HCT116 (cell line): Measurements from ENCODE around the gene CYRIA. TPM values are rescaled to one million over a fixed set of nuclear protein-coding genes. Genes with fewer than 3 reads are reported as not detected.

ENCODE experiments used
- ATAC-seq: fragments of 200-7000 bp; cut with Tn5 transposase; 2 replicates; pipeline ENCODE4 v1.9.1; 2020; ENCODE audit warnings: mild to moderate bottlenecking, moderate library complexity
- BruUV-seq: library from RNA; stranded (reverse); fragments of 400-500 nt; replicated peaks from 2 replicates; lab custom pipeline; 2021; lab: Mats Ljungman, UMichigan
- CTCF ChIA-PET: fragments of 300-600 bp; sonication (Branson Sonifier 250); formaldehyde crosslinking; loops from one replicate; lab custom pipeline; 2021; ENCODE audit warnings: antibody characterized with exemption; lab: Charles Lee
- POLR2A ChIA-PET: fragments of 300-600, 350-600 bp; sonication (Branson Sonifier 250); formaldehyde crosslinking; loops from one replicate; lab custom pipeline; 2021; ENCODE audit warnings: antibody characterized with exemption; lab: Charles Lee
- RAD21 ChIA-PET, 2 experiments: fragments of 300-600 bp; sonication (Branson Sonifier 250); formaldehyde crosslinking; loops; one replicate each; lab custom pipeline; 2023; ENCODE audit warnings: low total read pairs in 2 of 2; ENCODE audit not compliant: uncharacterized antibody in 2 of 2, unreplicated experiment in 2 of 2, low non-redundant PET in 1 of 2; lab: Charles Lee
- DNase-seq: peaks from one replicate; pipeline ENCODE4 v3.0.0-alpha.2; 2010; ENCODE audit warnings: low read depth, low spot score
- H2AFZ ChIP-seq: fragments of 200-600 bp; shearing (Covaris generic), sonication (generic); 2 replicates; pipeline ENCODE4 v1.6.1; 2017; ENCODE audit warnings: low read depth, mixed run types, mixed read lengths, antibody characterized with exemption, low read length; ENCODE audit not compliant: poor library complexity, severe bottlenecking
- H3K27ac ChIP-seq: 2 replicates; pipeline ENCODE4 v1.5.1; 2012; ENCODE audit warnings: low read depth, low read length
- H3K27me3 ChIP-seq: fragments of 200-600 bp; sonication (generic); 2 replicates; pipeline ENCODE4 v1.6.1; 2016; ENCODE audit warnings: mixed run types, low read length, mixed read lengths; ENCODE audit not compliant: insufficient read depth
- H3K36me3 ChIP-seq, 2 experiments: fragments of 200-500 bp in 1 of 2; fragments of 200-600 bp in 1 of 2; sonication (Bioruptor generic) in 1 of 2; sonication (generic) in 1 of 2; 2 replicates each; pipeline versions ENCODE4 v1.5.1 to v1.6.1; 2014 to 2016; ENCODE audit warnings: low read length in 2 of 2, inconsistent platforms in 1 of 2, mixed read lengths in 1 of 2, mixed run types in 1 of 2; ENCODE audit not compliant: insufficient read depth in 2 of 2, control insufficient read depth in 1 of 2
- H3K4me1 ChIP-seq, 2 experiments: fragments of 200-600 bp in 1 of 2; sonication (generic) in 1 of 2; 2 replicates each; pipeline versions ENCODE4 v1.5.1 to v1.6.1; 2012 to 2017; ENCODE audit warnings: low read length in 2 of 2, inconsistent platforms in 1 of 2, mild to moderate bottlenecking in 1 of 2, mixed read lengths in 1 of 2, mixed run types in 1 of 2, moderate library complexity in 1 of 2; ENCODE audit not compliant: insufficient read depth in 2 of 2, control insufficient read depth in 1 of 2
- H3K4me2 ChIP-seq: fragments of 200-600 bp; sonication (generic); 2 replicates; pipeline ENCODE4 v1.6.1; 2017; ENCODE audit warnings: mixed run types, low read length, mixed read lengths
- H3K4me3 ChIP-seq, 2 experiments: fragments of 200-600 bp in 1 of 2; sonication (generic) in 1 of 2; replicated peaks in 1 of 2; 2 replicates each; pipeline ENCODE4 v1.5.1; 2011 to 2016; ENCODE audit warnings: low read length in 2 of 2, control low read depth in 1 of 2, low read depth in 1 of 2, mild to moderate bottlenecking in 1 of 2, mixed read lengths in 1 of 2, mixed run types in 1 of 2
- H3K79me2 ChIP-seq: fragments of 200-600 bp; sonication (generic); 2 replicates; pipeline ENCODE4 v1.6.1; 2017; ENCODE audit warnings: mild to moderate bottlenecking, mixed run types, low read length, moderate library complexity, mixed read lengths; ENCODE audit not compliant: insufficient read depth
- H3K9ac ChIP-seq: fragments of 200-600 bp; sonication (generic); 2 replicates; pipeline ENCODE4 v1.6.1; 2016; ENCODE audit warnings: low read length, mixed read lengths
- H3K9me2 ChIP-seq: fragments of 200-600 bp; sonication (generic), shearing (Covaris generic); 2 replicates; pipeline ENCODE4 v1.6.1; 2017; ENCODE audit warnings: mixed run types, mild to moderate bottlenecking, moderate library complexity; ENCODE audit not compliant: insufficient read depth
- H3K9me3 ChIP-seq, 2 experiments: fragments of 200-500 bp in 1 of 2; fragments of 200-600 bp in 1 of 2; sonication (Bioruptor generic) in 1 of 2; sonication (generic) in 1 of 2; 2 replicates each; pipeline ENCODE4 v1.6.1; 2014 to 2017; ENCODE audit warnings: low read length in 2 of 2, mixed read lengths in 2 of 2, inconsistent platforms in 1 of 2, low read depth in 1 of 2, mild to moderate bottlenecking in 1 of 2, mixed run types in 1 of 2, moderate library complexity in 1 of 2; ENCODE audit not compliant: control insufficient read depth in 1 of 2, insufficient read depth in 1 of 2
- H4K20me1 ChIP-seq: fragments of 200-600 bp; sonication (generic), shearing (Covaris generic); 2 replicates; pipeline ENCODE4 v1.6.1; 2017; ENCODE audit warnings: mixed run types, mild to moderate bottlenecking, moderate library complexity; ENCODE audit not compliant: insufficient read depth
- EGR1 ChIP-seq: IDR thresholded peaks from 2 replicates; pipeline ENCODE4 v1.6.1; 2012; ENCODE audit warnings: low read depth
- ELF1 ChIP-seq: IDR thresholded peaks from 2 replicates; pipeline ENCODE4 v1.6.1; 2012; ENCODE audit warnings: low read depth, borderline replicate concordance
- EZH2 ChIP-seq: fragments of 200-600 bp; sonication (generic); IDR thresholded peaks from 2 replicates; pipeline ENCODE4 v1.6.1; 2017; ENCODE audit warnings: antibody characterized with exemption, mixed run types
- EZH2phosphoT487 ChIP-seq: fragments of 200-600 bp; IDR thresholded peaks from 2 replicates; pipeline ENCODE4 v1.6.1; 2018; ENCODE audit warnings: antibody characterized with exemption, borderline replicate concordance
- FOSL1 ChIP-seq: IDR thresholded peaks from 2 replicates; pipeline ENCODE4 v1.6.1; 2012; ENCODE audit warnings: low read depth
- JUND ChIP-seq: IDR thresholded peaks from 2 replicates; pipeline ENCODE4 v1.6.1; 2012
- POLR2A ChIP-seq: IDR thresholded peaks from 2 replicates; pipeline ENCODE4 v1.7.0; 2011; ENCODE audit warnings: borderline replicate concordance; ENCODE audit not compliant: insufficient read depth, insufficient read length; ENCODE audit errors: extremely low read depth
- POLR2AphosphoS5 ChIP-seq: IDR thresholded peaks from 2 replicates; pipeline ENCODE4 v1.6.1; 2011; ENCODE audit warnings: mild to moderate bottlenecking, low read depth, low read length, moderate library complexity
- RAD21 ChIP-seq: IDR thresholded peaks from 2 replicates; pipeline ENCODE4 v1.6.1; 2012; ENCODE audit warnings: low read depth, mild to moderate bottlenecking
- SIN3A ChIP-seq: IDR thresholded peaks from 2 replicates; pipeline ENCODE4 v1.6.1; 2012; ENCODE audit warnings: low read depth
- SP1 ChIP-seq: IDR thresholded peaks from 2 replicates; pipeline ENCODE4 v1.6.1; 2012; ENCODE audit warnings: low read depth
- SRF ChIP-seq: IDR thresholded peaks from 2 replicates; pipeline ENCODE4 v1.6.1; 2012; ENCODE audit warnings: low read depth
- YY1 ChIP-seq: IDR thresholded peaks from 2 replicates; pipeline ENCODE4 v1.6.1; 2011; ENCODE audit warnings: low read length, low read depth, moderate library complexity, mild to moderate bottlenecking; ENCODE audit not compliant: insufficient replicate concordance; ENCODE audit errors: extremely low read depth
- ZBTB33 ChIP-seq: IDR thresholded peaks from 2 replicates; pipeline ENCODE4 v1.6.1; 2011; ENCODE audit warnings: mild to moderate bottlenecking, low read length, moderate library complexity; ENCODE audit not compliant: insufficient replicate concordance; ENCODE audit errors: extremely low read depth
- ZNF274 ChIP-seq: fragments of 200-500 bp; sonication (Bioruptor generic); IDR thresholded peaks from 2 replicates; pipeline ENCODE4 v1.6.1; 2014; ENCODE audit warnings: mild to moderate bottlenecking, low read depth, low read length, inconsistent platforms
- intact Hi-C: fragments of 100-400 bp; cut with micrococcal nuclease; formaldehyde crosslinking; loops from 2 replicates; pipeline ENCODE4 v1.10.0; 2022
- total RNA-seq: library from RNA; stranded (reverse); gene quantifications from one replicate; pipeline ENCODE4 v1.2.1, GENCODE V29; 2021; ENCODE audit not compliant: unreplicated experiment
- TF ChIP-seq, protein P1 (sequence below): IDR thresholded peaks from 2 replicates; pipeline ENCODE4 v1.6.1; 2012; ENCODE audit warnings: low read depth
- TF ChIP-seq, protein P2 (sequence below): IDR thresholded peaks from 2 replicates; pipeline ENCODE4 v1.6.1; 2012
- TF ChIP-seq, protein P3 (sequence below): IDR thresholded peaks from 2 replicates; pipeline ENCODE4 v1.6.1; 2012
- TF ChIP-seq, protein P4 (sequence below), 3 experiments: fragments of 200-600 bp in 1 of 3; sonication (generic) in 1 of 3; IDR thresholded peaks in 2 of 3; conservative IDR thresholded peaks in 1 of 3; 2 replicates each; pipeline ENCODE4 v1.5.1; 2012 to 2017; ENCODE audit warnings: low read depth in 2 of 3, low read length in 2 of 3, antibody characterized with exemption in 1 of 3, borderline replicate concordance in 1 of 3, control low read depth in 1 of 3, mild to moderate bottlenecking in 1 of 3, mixed read lengths in 1 of 3, mixed run types in 1 of 3, moderate library complexity in 1 of 3; ENCODE audit not compliant: insufficient read depth in 1 of 3

The CYRIA gene
- total RNA-seq, 1 experiment from 2014 or later, result 0.44 TPM

DNA sequence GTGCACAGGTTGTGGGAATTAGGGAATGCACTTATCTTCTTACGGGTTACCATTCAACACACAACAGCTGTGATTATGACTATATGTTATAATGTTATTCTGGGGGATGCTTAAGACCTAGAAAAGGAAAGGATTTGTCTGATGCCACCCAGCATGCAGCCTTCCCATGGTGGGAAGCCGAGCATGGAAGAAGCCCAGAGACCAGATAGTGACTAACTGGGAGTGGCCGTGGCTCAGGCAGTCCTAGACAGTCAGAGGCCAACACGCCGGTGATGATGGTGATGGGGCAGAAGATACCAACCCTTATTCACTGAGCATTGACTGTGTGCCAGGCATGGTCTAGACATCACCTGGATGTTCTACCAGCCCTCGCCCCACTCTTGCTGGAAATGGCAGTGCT is 35.9 kb downstream of the CYRIA start:
- Histone ChIP-seq H3K79me2 (no peaks in the 10 kb centered on the region), H3K27ac (no peak overlapping the region), H3K36me3 (no peaks in the 10 kb centered on the region)
- BruUV-seq, result no TSS peak
- intact Hi-C loops, result no loop called here
- ChIA-PET RAD21 (no interaction called here), CTCF (interaction anchor here (1.2 kb wide), 1 partner anchor 7 kb away, joined by 3 read pairs; no protein-coding TSS in a partner anchor)
- no peak for ATAC-seq
- no peak for TF ChIP-seq EGR1
- no peak for TF ChIP-seq SIN3A
- TF ChIP-seq SP1, result no peak
- TF ChIP-seq, protein P1, sequence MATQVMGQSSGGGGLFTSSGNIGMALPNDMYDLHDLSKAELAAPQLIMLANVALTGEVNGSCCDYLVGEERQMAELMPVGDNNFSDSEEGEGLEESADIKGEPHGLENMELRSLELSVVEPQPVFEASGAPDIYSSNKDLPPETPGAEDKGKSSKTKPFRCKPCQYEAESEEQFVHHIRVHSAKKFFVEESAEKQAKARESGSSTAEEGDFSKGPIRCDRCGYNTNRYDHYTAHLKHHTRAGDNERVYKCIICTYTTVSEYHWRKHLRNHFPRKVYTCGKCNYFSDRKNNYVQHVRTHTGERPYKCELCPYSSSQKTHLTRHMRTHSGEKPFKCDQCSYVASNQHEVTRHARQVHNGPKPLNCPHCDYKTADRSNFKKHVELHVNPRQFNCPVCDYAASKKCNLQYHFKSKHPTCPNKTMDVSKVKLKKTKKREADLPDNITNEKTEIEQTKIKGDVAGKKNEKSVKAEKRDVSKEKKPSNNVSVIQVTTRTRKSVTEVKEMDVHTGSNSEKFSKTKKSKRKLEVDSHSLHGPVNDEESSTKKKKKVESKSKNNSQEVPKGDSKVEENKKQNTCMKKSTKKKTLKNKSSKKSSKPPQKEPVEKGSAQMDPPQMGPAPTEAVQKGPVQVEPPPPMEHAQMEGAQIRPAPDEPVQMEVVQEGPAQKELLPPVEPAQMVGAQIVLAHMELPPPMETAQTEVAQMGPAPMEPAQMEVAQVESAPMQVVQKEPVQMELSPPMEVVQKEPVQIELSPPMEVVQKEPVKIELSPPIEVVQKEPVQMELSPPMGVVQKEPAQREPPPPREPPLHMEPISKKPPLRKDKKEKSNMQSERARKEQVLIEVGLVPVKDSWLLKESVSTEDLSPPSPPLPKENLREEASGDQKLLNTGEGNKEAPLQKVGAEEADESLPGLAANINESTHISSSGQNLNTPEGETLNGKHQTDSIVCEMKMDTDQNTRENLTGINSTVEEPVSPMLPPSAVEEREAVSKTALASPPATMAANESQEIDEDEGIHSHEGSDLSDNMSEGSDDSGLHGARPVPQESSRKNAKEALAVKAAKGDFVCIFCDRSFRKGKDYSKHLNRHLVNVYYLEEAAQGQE, result no peak
- TF ChIP-seq SRF, result no peak
- no peak for TF ChIP-seq RAD21
- no peak for TF ChIP-seq EZH2phosphoT487
- no peak for TF ChIP-seq EZH2
- TF ChIP-seq, protein P2, sequence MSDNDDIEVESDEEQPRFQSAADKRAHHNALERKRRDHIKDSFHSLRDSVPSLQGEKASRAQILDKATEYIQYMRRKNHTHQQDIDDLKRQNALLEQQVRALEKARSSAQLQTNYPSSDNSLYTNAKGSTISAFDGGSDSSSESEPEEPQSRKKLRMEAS, result no peak
- TF ChIP-seq, protein P3, sequence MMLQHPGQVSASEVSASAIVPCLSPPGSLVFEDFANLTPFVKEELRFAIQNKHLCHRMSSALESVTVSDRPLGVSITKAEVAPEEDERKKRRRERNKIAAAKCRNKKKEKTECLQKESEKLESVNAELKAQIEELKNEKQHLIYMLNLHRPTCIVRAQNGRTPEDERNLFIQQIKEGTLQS, result no peak
- no peak for TF ChIP-seq JUND
- no peak for TF ChIP-seq ZNF274
- TF ChIP-seq ELF1, result no peak
- no peak for TF ChIP-seq YY1
- no peak for TF ChIP-seq POLR2A
- no peak for TF ChIP-seq POLR2AphosphoS5
- no peak for TF ChIP-seq FOSL1
- TF ChIP-seq, protein P4, sequence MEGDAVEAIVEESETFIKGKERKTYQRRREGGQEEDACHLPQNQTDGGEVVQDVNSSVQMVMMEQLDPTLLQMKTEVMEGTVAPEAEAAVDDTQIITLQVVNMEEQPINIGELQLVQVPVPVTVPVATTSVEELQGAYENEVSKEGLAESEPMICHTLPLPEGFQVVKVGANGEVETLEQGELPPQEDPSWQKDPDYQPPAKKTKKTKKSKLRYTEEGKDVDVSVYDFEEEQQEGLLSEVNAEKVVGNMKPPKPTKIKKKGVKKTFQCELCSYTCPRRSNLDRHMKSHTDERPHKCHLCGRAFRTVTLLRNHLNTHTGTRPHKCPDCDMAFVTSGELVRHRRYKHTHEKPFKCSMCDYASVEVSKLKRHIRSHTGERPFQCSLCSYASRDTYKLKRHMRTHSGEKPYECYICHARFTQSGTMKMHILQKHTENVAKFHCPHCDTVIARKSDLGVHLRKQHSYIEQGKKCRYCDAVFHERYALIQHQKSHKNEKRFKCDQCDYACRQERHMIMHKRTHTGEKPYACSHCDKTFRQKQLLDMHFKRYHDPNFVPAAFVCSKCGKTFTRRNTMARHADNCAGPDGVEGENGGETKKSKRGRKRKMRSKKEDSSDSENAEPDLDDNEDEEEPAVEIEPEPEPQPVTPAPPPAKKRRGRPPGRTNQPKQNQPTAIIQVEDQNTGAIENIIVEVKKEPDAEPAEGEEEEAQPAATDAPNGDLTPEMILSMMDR (IDR thresholded peaks at IDR 0.05 in 2 of 3, conservative IDR thresholded peaks at IDR 0.05 in 1 of 3; ENCODE audit: borderline replicate concordance in 1 of 3, insufficient read depth in 1 of 3, low read depth in 2 of 3, low read length in 2 of 3), result no peak
- TF ChIP-seq ZBTB33, result no peak
- TF ChIP-seq, all 23 proteins: peak for 0
- Histone ChIP-seq H3K9me2 (no peaks in the 10 kb centered on the region), H4K20me1 (no peaks in the 10 kb centered on the region), H3K27me3 (peaks cover 43% of the 10 kb centered on the region), H3K9ac (no peak overlapping the region), H3K4me3 (no peak overlapping the region), H3K9me3 (no peaks in the 10 kb centered on the region), H3K4me2 (no peak overlapping the region), H2AFZ (no peak overlapping the region), H3K4me1 (no peaks in the 10 kb centered on the region)
- POLR2A ChIA-PET, result no interaction called here
- DNase-seq, result no peak
